Astrocyte (in vitro differentiated cells and primary cell): ENCODE measurements around the gene SKAP2.

Experiments
- EZH2 ChIP-seq: IDR thresholded peaks from 2 replicates; pipeline ENCODE4 v1.6.1; 2012; ENCODE audit warnings: mild to moderate bottlenecking, low read length, inconsistent platforms; ENCODE audit not compliant: insufficient read depth
- TF ChIP-seq, protein P1 (sequence below): IDR thresholded peaks from 2 replicates; pipeline ENCODE4 v1.5.1; 2011; ENCODE audit warnings: low read depth, mild to moderate bottlenecking, inconsistent platforms, low read length, moderate library complexity; ENCODE audit not compliant: insufficient read depth

- TF ChIP-seq, protein P1, sequence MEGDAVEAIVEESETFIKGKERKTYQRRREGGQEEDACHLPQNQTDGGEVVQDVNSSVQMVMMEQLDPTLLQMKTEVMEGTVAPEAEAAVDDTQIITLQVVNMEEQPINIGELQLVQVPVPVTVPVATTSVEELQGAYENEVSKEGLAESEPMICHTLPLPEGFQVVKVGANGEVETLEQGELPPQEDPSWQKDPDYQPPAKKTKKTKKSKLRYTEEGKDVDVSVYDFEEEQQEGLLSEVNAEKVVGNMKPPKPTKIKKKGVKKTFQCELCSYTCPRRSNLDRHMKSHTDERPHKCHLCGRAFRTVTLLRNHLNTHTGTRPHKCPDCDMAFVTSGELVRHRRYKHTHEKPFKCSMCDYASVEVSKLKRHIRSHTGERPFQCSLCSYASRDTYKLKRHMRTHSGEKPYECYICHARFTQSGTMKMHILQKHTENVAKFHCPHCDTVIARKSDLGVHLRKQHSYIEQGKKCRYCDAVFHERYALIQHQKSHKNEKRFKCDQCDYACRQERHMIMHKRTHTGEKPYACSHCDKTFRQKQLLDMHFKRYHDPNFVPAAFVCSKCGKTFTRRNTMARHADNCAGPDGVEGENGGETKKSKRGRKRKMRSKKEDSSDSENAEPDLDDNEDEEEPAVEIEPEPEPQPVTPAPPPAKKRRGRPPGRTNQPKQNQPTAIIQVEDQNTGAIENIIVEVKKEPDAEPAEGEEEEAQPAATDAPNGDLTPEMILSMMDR: no peak
- no peak for TF ChIP-seq EZH2
These were observed 245.9 kb downstream of the SKAP2 start for GRCh38 chr7:26618449-26618848.
